HG02642 (cell line): Measurements from ENCODE around the gene DMBX1.

Experiments used
- ATAC-seq: cut with Tn5 transposase; IDR thresholded peaks from one replicate; pipeline ENCODE4 v1.9.1; 2021; ENCODE audit warnings: mild to moderate bottlenecking; ENCODE audit not compliant: unreplicated experiment, poor library complexity

DMBX1 gene

DNA sequence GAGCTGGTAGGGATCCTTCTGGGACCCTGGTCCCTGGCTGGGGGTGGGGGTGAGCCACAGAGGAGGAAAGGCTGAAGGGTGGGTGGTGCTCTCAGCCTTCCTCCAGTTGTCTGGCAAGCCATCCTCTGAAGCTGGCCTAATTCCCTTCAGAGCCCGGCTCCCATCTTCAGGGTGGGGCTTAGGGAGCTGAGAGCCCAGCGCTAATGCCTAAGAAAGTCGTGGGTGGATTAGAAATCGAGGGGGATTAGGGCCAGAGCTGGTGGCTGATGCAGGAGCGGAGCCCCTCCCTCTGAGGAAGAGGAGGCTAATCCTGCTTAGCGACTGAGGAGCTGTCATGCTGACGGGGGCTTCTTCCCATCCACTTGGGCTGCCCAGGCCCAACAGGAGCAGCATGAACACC lies 30.8 kb upstream of the DMBX1 start:
- ATAC-seq = no peak

DNA sequence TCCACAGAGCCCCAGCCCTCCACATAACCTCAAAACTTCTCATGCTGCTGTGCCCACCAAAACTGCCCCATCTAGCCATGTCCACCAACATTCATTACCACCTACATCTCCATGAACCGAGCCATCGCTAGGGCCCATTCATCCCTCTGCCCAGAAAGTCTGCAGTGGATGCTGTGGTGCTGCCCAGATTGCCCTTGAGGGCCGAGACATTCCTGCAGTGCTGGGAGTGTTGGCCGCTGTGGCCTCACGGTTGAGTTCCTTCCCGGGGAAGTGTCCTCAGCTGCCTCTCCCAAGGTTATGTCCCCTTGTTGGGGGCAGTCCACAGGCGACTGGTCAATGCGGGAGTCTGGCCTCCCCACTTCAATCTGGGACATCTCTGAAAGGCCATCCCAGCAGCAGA lies 30.3 kb upstream of the DMBX1 start:
- no peak for ATAC-seq

DNA sequence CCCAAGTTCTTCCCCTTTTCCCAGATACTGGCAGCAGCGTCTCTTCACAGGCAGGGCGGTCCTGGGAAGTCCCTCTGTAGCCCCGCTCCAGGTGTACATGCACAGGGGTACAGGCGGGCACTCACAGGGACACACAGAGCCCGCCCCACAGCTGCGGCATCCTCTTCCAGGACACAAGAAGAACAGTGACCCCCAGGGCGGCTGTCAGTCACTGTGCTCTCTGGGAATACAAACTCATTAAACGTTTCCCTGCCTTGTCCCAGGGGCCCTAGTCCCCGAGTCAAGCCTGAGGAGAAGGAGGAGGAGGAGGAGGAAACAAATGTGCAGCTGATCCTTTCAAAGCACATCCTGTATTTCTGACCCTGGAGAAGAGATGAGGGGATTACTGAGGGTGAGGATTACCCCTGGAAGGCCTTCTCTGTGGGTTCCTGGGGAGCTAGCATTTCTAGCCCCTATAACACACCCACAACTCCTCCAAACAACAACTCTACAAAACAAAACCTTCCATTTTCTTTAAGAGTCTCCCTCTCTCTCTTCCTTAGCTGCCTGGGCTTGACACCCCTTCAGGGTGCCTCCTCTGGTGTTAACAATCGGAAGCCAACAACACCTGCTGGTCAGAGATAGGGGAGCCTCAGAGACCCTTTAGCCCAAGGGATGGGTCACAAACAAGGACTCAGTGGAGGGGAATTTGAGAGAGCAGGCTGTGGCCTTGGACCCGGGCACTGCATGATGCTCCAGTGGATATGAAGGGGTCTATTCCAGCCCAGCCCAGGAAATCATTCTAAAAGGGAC lies 28.4 kb upstream of the DMBX1 start:
- no peak for ATAC-seq

DNA sequence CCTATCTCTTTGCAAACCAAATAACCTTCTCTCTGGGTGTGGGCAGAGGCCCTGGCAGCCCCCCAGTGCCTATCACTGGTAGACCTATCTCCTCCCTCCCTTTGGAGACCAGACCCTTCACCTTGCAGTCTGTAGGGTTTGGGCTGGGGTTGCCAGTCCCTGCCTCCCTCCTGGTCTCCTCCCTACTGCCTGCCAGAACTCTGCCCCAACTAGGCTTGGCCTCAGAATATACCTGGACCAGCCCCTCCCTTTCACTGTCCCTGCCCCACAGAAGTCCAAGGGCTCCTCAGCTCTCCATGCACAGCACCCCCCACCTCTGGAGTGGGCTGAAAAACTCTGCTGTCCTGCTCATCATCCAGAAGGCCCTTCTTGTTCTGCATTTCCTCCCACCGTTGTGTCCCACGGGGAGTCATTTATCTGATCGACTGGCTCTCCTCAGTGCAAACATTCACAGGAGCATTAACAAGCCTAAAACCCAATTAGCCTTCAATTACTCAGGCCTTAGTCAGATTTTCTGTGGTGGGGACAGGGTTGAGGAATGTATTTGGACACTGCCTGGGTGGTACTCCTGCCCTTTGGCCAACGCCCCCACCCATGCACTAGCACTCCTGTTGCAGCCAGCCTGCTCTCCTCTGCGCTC lies 27.7 kb upstream of the DMBX1 start:
- no peak for ATAC-seq

DNA sequence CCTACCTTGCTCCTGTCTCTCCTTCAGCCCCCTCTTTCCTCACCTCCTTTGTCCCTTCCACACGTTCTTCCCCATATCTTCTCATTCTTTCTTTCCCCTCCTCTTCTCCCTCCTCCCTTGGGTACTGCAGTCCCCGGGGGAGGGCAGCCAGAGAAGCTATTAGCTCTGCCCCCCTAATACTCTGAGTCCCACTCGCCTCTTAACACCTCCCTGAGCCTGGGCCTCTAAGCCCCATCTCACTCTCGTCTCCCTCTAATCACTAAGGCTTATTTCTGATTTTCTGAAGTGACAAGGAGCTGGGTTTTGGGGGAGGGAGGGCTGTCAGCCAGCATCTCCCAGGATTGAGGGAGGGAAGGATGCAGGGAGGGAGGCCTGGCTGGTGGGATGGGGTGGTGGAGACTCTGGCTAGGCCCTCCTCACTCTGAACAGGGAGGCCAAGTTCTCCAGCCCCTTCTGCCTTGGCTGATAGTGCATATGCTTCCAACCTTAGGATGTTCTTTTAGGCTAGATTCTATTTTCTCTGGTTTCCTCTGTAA lies 25.6 kb upstream of the DMBX1 start:
- no peak for ATAC-seq

GRCh38 chr1:46464915-46465314 lies 24.7 kb upstream of the DMBX1 start:
- no peak for ATAC-seq

- no peak for ATAC-seq
Measured at GRCh38 chr1:46465981-46466476, 23.6 kb upstream of the DMBX1 start.

- no peak for ATAC-seq
Measured at GRCh38 chr1:46466477-46467182, 23.0 kb upstream of the DMBX1 start.

DNA sequence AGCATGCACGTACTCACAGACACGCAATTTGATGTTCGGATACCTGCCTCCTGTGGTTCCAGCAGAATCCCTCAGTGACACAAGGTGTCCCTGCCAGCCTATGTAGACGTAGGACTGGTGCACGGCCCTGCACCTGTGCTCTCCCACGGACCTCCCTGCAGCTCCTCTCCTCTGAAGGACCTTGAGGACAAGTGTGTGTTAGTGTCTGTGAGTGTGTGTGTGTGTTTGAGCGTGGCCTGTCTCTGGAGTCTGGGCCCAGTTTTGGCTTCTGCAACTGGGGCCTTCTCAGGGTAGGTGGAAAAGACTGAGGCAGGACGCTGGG lies 22.5 kb upstream of the DMBX1 start:
- no peak for ATAC-seq

GRCh38 chr1:46469881-46470280 lies 19.8 kb upstream of the DMBX1 start:
- ATAC-seq = no peak

- ATAC-seq = no peak
Measured at GRCh38 chr1:46471848-46472492, 17.7 kb upstream of the DMBX1 start.

- no peak for ATAC-seq
Measured at GRCh38 chr1:46472498-46473181, 17.0 kb upstream of the DMBX1 start.

GRCh38 chr1:46473991-46474390 lies 15.6 kb upstream of the DMBX1 start:
- no peak for ATAC-seq

DNA sequence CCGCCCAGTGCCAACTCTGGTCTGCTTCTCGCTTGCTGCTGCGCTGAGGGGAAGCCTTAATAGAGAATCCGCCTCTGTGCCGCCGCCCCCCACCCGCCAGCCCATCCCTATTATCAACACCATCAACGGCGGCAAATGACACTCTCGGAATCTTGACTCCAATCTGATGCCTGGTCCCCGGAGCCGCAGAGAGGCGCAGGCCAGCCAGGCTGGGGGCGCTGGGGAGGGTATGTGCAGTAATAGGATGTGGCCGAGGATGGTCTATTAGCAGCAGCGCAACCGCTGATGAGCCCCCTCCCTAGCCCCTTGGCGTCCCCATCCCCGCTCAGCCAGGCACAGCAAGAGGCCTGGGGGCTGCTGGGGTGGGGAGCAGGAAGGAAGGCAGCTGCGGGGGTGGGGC lies 15.1 kb upstream of the DMBX1 start:
- no peak for ATAC-seq

DNA sequence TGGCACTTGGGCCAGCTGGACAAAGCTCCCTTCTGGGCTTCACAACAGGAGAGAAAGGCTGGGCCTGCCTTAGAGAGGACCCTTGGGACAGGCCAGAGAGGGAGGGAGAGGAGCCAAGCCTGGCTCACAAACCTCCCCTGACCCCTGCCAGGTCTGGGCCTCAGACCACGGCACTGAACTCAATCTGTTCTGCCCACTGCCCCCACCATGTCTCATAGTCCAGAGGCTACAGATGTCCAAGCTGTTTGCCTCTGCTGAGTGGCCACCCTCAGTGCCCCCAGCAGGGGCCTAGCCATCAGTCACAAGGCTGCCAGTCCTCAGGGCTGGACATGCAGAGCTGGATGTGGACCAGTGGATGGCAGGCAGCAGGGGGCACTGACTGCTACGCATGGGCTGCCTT lies 13.0 kb upstream of the DMBX1 start:
- no peak for ATAC-seq

GRCh38 chr1:46477153-46477929 lies 12.3 kb upstream of the DMBX1 start:
- peak; percentile 73 for ATAC-seq

- no peak for ATAC-seq
Measured at GRCh38 chr1:46478721-46479485, 10.7 kb upstream of the DMBX1 start.

GRCh38 chr1:46479744-46480350 lies 9.8 kb upstream of the DMBX1 start:
- no peak for ATAC-seq
